ENCODE results near the gene GM2A.

The GM2A gene

GRCh38 chr5:151258816-151259215, 5.8 kb downstream of the GM2A start:
- Histone ChIP-seq H3K9me3 (no peaks in the 10 kb centered on the region), H4K20me1 (peaks cover 10% of the 10 kb centered on the region; the same call in 1 of the 2 replicates), H3K27ac (no peak overlapping the region), H3K4me3 (no peak overlapping the region), H3K4me2 (peak overlapping the region; percentile 97; the same call in 1 of the 2 replicates), H3K9ac (no peak overlapping the region), H3K36me3 (peaks cover 36% of the 10 kb centered on the region), H3K27me3 (no peaks in the 10 kb centered on the region), H3K4me1 (peaks cover 51% of the 10 kb centered on the region)
- TF ChIP-seq Cebpa-rat (IDR thresholded peaks at IDR 0.05) = no peak

DNA sequence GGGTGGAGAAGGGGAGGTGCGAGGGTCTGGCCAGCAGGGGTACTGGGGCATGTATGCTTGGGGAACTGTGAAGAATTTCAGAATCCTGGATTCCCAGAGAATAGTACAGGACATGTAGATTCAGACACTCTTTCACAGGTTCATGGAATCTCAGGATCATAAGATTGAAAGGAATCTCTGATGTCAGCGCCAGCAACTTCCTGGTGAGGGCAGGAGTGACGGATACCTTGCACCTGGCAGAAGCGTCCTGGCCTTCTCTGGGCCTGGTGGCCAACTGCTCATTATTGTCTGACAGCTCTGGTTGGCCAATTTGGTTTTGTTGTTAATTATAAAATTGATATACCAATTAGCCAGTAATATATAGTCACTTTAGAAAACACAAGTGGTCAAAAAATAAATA, 6.9 kb downstream of the GM2A start:
- H3K9me3 ChIP-seq = no peaks in the 10 kb centered on the region
- no peak overlapping the region for H3K4me2 ChIP-seq
- H4K20me1 ChIP-seq = peaks cover 10% of the 10 kb centered on the region; the same call in 1 of the 2 replicates
- peaks cover 40% of the 10 kb centered on the region for H3K4me1 ChIP-seq
- H3K36me3 ChIP-seq = peaks cover 47% of the 10 kb centered on the region
- H3K4me3 ChIP-seq = no peak overlapping the region
- no peak overlapping the region for H3K27ac ChIP-seq
- H3K27me3 ChIP-seq = no peaks in the 10 kb centered on the region
- no peak overlapping the region for H3K9ac ChIP-seq
- TF ChIP-seq Cebpa-rat (IDR thresholded peaks at IDR 0.05) = no peak

DNA sequence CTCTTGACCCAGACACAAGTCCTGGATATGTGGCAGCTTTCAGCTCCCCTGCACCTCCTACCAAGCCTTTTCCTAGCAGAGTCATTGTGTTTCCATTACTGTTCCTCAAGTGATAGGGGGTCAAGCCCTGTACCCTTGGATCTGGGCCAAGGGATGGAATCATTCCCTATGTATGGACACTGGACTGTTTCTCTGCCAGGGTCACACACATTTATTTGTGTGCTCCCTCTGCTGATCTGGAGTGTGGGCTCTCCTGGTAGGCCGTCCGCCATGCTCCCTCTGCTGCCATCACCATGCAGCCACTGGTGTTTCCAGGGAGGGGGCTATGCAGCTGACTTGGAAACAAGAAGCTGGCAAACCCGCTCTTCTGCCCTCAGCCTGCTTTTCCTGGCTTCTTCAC, 9.5 kb downstream of the GM2A start:
- H4K20me1 ChIP-seq = peaks cover 10% of the 10 kb centered on the region; the same call in 1 of the 2 replicates
- H3K4me2 ChIP-seq = no peak overlapping the region
- H3K27ac ChIP-seq = no peak overlapping the region

DNA sequence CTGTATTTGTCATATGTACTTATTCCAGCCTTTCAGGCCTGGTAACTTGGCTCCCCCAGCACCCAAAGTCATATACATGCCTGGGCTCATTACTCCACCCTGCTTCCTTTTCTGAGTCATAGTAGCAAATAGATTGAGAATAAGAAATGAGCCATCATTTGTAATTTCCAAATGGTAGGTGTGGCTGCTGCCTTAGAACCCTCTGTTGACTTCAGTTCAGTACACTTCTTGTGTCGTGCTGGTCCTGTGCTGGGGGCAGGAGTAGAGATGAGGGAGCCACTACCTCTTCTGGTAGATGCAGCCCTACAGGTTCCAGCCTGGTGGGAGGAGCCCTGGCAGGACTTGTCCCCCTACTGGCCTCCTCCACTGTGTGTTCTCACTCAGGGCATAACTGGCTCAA, 11.1 kb downstream of the GM2A start:
- H3K4me3 ChIP-seq = no peak overlapping the region
- no peaks in the 10 kb centered on the region for H3K27me3 ChIP-seq
- H3K9ac ChIP-seq = no peak overlapping the region
- H4K20me1 ChIP-seq = peaks cover under 1% of the 10 kb centered on the region; the same call in 1 of the 2 replicates
- H3K27ac ChIP-seq = no peak overlapping the region
- no peaks in the 10 kb centered on the region for H3K4me1 ChIP-seq
- no peak for TF ChIP-seq Cebpa-rat (IDR thresholded peaks at IDR 0.05)
- H3K9me3 ChIP-seq = no peaks in the 10 kb centered on the region
- no peak overlapping the region for H3K4me2 ChIP-seq
- peaks cover 89% of the 10 kb centered on the region for H3K36me3 ChIP-seq

More for the DNA sequence above, 9.5 kb downstream of the GM2A start:
- Histone ChIP-seq H3K9ac (no peak overlapping the region), H3K4me3 (no peak overlapping the region), H3K4me1 (peaks cover 14% of the 10 kb centered on the region), H3K36me3 (peaks cover 73% of the 10 kb centered on the region), H3K27me3 (no peaks in the 10 kb centered on the region), H3K9me3 (no peaks in the 10 kb centered on the region)
- no peak for TF ChIP-seq Cebpa-rat (IDR thresholded peaks at IDR 0.05)

DNA sequence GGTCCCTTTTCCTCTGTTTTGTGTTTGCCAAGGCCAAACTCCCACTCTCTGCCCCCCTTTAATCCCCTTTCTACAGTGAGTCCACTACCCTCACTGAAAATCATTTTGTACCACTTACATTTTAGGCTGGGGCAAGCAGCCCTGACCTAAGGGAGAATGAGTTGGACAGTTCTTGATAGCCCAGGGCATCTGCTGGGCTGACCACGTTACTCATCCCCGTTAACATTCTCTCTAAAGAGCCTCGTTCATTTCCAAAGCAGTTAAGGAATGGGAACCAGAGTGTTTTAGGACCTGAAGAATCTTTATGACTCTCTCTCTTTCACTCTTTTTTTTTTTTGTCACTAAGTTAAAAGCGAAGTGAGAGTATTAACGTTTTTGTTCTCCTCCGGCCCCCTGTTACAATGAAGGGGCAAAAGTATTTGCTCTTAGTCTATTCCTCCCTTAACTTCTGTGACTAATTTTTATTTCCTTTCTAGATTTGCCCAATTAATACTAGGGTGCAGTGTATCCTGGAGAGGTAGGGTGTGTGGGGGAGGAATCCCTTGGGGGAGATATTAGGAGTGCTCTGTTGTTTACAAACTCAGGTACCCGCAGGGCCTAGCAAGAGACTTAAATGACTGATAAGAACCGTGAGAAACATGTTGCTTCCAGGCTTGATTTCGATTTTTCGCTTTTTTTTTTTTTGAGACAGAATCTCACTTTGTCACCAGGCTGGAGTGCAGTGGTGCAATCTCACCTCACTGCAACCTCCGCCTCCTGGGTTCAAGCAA, 14.7 kb downstream of the GM2A start:
- Histone ChIP-seq H3K4me1 (no peaks in the 10 kb centered on the region), H4K20me1 (no peaks in the 10 kb centered on the region; the same call in 1 of the 2 replicates), H3K27me3 (no peaks in the 10 kb centered on the region), H3K9ac (no peak overlapping the region), H3K27ac (no peak overlapping the region), H3K9me3 (no peaks in the 10 kb centered on the region), H3K36me3 (peaks cover 82% of the 10 kb centered on the region), H3K4me2 (no peak overlapping the region), H3K4me3 (no peak overlapping the region)
- no peak for TF ChIP-seq Cebpa-rat (IDR thresholded peaks at IDR 0.05)

GRCh38 chr5:151270599-151270998, 17.6 kb downstream of the GM2A start:
- H3K4me3 ChIP-seq = no peak overlapping the region
- TF ChIP-seq Cebpa-rat (IDR thresholded peaks at IDR 0.05) = no peak
- no peaks in the 10 kb centered on the region for H3K4me1 ChIP-seq
- H3K36me3 ChIP-seq = peaks cover 54% of the 10 kb centered on the region
- no peaks in the 10 kb centered on the region for H3K27me3 ChIP-seq
- no peaks in the 10 kb centered on the region for H4K20me1 ChIP-seq
- H3K9me3 ChIP-seq = no peaks in the 10 kb centered on the region
- no peak overlapping the region for H3K9ac ChIP-seq
- no peak overlapping the region for H3K27ac ChIP-seq
- H3K4me2 ChIP-seq = no peak overlapping the region

DNA sequence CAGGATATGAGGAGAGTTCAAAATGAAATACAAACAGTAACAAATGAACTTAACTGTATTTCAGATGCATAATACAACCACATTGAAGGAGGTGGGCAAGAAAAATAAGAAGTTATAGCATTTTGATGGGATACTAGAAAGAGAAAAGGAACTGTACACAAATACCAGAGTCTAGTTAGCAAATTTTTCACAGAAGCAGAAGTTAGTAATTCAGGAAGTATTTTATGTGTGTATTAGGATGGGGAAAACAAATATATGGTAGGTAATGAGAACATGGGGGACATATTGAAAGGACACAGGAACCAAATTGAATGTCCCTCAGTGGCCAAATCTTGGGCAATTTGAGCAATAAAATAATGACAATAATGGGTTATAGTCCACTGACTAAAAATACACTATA, 18.4 kb downstream of the GM2A start:
- Histone ChIP-seq H3K36me3 (peaks cover 46% of the 10 kb centered on the region), H3K9me3 (no peaks in the 10 kb centered on the region), H4K20me1 (no peaks in the 10 kb centered on the region), H3K4me2 (no peak overlapping the region), H3K9ac (no peak overlapping the region), H3K27me3 (no peaks in the 10 kb centered on the region), H3K27ac (no peak overlapping the region), H3K4me3 (no peak overlapping the region), H3K4me1 (no peaks in the 10 kb centered on the region)
- no peak for TF ChIP-seq Cebpa-rat (IDR thresholded peaks at IDR 0.05)

GRCh38 chr5:151274666-151275065, 21.7 kb downstream of the GM2A start:
- H3K4me1 ChIP-seq = no peaks in the 10 kb centered on the region
- no peak for TF ChIP-seq Cebpa-rat (IDR thresholded peaks at IDR 0.05)
- peaks cover 13% of the 10 kb centered on the region for H3K36me3 ChIP-seq
- H3K9ac ChIP-seq = no peak overlapping the region
- H3K4me2 ChIP-seq = no peak overlapping the region
- no peaks in the 10 kb centered on the region for H4K20me1 ChIP-seq
- H3K4me3 ChIP-seq = no peak overlapping the region
- H3K27me3 ChIP-seq = no peaks in the 10 kb centered on the region
- H3K9me3 ChIP-seq = no peaks in the 10 kb centered on the region
- no peak overlapping the region for H3K27ac ChIP-seq

DNA sequence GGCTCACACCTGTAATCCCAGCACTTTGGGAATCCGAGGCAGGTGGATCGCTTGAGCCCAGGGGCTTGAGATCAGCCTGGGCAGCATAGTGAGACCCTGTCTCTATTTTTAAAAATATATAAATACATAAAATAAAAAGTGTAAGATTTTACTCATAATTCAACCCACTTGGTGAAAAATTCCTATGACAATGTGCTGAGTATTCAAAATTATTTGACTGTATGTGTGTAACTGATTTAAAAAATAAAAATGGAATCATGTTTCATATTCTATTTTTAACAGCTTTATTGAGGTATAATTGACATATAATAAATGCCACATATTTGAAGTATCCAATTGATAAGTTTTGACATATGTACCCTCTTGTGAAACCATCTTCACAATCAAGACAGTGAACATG, 22.8 kb downstream of the GM2A start:
- Histone ChIP-seq H3K9me3 (no peaks in the 10 kb centered on the region), H3K27me3 (no peaks in the 10 kb centered on the region), H3K9ac (no peak overlapping the region), H3K4me1 (no peaks in the 10 kb centered on the region), H4K20me1 (no peaks in the 10 kb centered on the region), H3K4me2 (no peak overlapping the region), H3K36me3 (peaks cover 2% of the 10 kb centered on the region), H3K27ac (no peak overlapping the region), H3K4me3 (no peak overlapping the region)
- TF ChIP-seq Cebpa-rat (IDR thresholded peaks at IDR 0.05) = no peak

- Histone ChIP-seq H3K36me3 (no peaks in the 10 kb centered on the region), H3K9me3 (no peaks in the 10 kb centered on the region)
- TF ChIP-seq Cebpa-rat (IDR thresholded peaks at IDR 0.05) = no peak
Observed at GRCh38 chr5:151278845-151279244, 25.9 kb downstream of the GM2A start.

More at GRCh38 chr5:151278845-151279244, 25.9 kb downstream of the GM2A start:
- H3K27ac ChIP-seq = no peak overlapping the region
- no peaks in the 10 kb centered on the region for H3K27me3 ChIP-seq
- H3K4me3 ChIP-seq = no peak overlapping the region
- H3K4me2 ChIP-seq = no peak overlapping the region
- H3K4me1 ChIP-seq = no peaks in the 10 kb centered on the region
- H4K20me1 ChIP-seq = no peaks in the 10 kb centered on the region
- H3K9ac ChIP-seq = no peak overlapping the region
